GM18526 (cell line): Measurements from ENCODE around the gene GTPBP1.

Experiments used
- POLR2A ChIP-seq: IDR thresholded peaks from 3 replicates; pipeline ENCODE4 v1.6.1; 2011; ENCODE audit not compliant: insufficient read length; ENCODE audit errors: extremely low read depth

Gene GTPBP1

DNA sequence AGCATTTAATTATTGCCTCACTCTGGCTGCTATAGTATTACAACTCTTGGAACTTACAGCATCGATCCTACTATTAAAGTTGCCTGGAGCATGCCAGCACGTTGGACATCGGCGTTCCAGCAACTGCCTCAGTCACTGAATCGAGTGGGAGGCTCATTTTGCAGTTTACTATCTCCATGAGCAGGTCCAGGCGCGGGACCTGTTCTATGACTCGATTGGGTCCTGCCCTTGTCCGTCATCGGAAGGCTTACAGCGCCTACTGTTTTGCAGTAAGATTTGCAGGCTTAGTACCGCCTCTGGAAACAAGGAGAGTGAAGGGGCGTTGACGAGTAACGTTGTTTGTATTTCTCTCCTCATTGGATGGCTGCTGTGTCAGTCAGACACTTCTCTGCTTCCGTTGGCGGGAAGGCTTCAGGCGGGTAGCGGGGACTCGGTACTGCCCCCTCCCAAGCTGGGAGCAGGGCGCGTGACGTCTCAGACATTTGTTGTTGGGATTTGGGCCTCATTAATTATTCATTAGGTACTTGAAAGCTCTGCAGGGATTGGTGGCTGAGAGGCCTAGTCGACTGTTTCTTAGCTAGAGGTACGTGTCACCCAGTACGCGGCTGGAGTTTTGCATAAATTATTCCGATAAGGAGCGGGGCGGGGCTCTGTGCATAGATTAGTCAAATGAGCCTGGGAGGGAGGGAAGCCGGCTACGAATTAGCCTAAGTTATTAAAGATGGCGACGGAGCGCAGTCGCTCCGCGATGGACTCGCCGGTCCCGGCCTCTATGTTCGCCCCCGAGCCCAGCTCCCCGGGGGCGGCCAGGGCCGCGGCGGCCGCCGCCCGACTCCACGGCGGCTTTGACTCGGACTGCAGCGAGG lies at the start of gene GTPBP1:
Gene GTPBP1, plus strand, starts transcription at position 710 of the 866 bp plus-strand sequence. Its CDS starts 12 bp downstream, at position 722.
- peak; percentile 95 for TF ChIP-seq POLR2A

GRCh38 chr22:38656256-38657044 lies 49.3 kb upstream of the GTPBP1 start, which contains the start of the genes CBY1 and FAM227A:
Gene CBY1 (plus strand): TSS chr22:38656638. CDS start chr22:38668055, 11,417 bp downstream.
Gene FAM227A (minus strand): TSS chr22:38656392. CDS start chr22:38650168, 6,224 bp downstream.
- TF ChIP-seq POLR2A: peak; percentile 38

DNA sequence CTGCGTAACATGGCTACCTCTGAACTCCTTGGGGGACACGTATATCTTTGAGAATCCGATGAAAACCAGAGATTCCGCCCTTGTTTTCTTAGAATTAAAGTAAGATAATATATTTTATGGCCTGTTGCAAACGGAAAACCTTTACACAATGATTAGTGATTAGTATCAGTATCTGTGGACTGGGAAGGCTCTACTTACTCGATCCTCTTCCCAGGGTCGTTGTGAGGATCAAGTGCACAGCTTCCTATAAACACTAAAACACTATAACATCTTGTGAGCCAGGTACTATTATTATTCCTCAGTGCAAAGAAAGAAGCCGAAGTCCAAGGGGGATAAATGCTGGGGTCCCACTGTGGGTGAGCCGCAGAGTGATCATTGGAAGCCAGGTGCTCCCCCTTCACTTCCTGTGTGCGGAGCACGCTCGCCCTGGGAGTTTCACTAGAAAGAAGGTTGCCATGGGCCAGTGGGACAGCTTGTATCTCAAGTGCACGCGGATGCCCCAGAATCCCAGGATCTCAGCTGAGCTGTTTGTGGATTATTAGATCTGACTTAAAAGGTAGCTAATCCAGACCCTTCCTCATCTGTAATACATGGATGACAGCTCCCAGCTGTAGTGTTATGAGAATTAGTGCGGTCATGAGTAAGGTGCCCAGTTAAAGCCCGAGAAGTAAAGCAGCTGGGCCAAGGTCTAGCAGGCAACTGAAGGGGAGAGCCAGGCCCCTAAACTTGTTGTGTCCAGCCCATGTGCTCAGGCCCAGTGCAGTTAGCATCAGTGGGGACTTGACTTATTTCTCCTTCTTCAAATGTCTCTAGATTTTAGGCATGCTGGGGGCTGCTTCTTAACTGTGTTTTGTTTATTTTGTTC lies 48.5 kb upstream of the GTPBP1 start:
- TF ChIP-seq POLR2A: no peak

DNA sequence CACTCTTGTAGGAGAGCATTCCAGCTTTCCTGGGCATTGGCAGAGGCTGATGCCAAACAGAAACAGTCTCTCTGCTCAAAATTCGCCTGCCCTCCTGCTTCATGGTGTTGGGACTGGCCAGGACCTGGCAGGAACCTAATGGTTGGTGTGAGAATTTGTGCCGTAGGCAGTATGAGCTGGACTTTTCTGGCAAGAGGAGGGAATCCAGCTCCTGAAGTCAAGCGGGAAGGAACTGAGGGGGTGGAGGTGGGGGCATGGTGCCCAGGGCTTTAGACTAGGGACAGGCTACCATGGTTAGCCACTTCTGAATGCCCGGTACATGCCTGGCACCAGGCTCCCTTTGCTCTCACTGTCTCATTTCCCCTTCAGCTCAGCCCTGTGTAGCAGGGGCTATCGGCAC lies 30.9 kb upstream of the GTPBP1 start:
- no peak for TF ChIP-seq POLR2A

DNA sequence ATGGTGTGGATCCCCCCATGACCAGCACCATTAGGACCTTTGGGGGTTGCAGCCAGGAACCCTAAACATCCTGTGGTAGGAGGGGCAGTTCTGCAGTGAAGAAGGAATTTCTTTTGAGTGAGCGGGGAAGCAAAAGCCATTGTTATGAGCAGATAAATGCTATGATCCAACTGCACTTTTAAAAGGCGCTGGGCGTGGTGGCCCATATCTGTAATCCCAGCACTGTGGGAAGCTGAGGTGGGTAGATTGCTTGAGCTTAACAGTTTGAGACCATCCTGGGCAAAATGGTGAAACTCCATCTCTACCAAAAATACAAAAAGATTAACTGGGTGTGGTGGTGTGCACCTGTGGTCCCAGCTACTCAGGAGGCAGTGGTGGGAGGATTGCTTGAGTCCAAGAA lies 29.9 kb upstream of the GTPBP1 start:
- TF ChIP-seq POLR2A: no peak

GRCh38 chr22:38681582-38682335 lies 24.0 kb upstream of the GTPBP1 start, which contains the start of gene TOMM22:
Gene TOMM22 (plus strand): TSS chr22:38681957. CDS start chr22:38681979, 22 bp downstream.
- TF ChIP-seq POLR2A: peak; percentile 84

- no peak for TF ChIP-seq POLR2A
Measured at GRCh38 chr22:38684895-38685294, 20.8 kb upstream of the GTPBP1 start.

DNA sequence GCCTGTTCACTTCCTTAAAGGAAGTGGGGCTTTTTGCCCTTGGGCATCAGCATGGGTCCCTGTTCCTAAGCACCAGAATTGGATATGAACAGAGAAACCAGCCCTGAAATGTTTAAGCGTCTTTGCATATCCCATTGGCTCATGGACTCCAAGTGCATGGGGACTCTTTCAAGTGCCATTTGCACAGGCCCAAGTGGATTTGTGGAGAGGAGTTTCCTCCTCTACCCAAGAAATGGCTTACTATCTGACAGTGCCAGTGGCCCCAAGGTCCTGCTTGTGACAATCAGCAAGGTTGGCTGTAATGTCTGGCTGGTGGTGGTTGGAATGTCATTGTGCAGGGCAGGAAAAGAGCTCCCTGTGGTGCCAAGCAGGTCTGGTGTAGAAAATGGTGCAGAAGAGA lies 20.0 kb upstream of the GTPBP1 start:
- no peak for TF ChIP-seq POLR2A

DNA sequence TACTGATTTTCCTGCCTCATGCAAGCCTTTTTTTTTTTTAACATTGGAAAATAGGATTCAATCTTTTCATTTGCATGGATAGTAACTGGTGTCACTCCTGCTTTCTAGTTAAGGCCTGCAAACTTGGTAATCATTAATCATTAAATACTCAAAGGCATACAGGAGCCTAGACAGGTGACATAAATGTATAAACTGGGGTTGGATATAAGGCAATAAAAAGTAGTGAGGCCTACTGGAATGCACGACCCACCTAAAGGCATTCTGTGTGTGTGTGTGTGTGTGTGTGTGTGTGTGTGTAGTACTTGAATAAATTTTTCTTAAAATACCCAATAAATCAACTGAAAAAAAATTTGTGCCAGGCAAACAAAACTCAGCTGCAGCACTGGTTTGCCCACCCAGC lies 16.1 kb upstream of the GTPBP1 start:
- TF ChIP-seq POLR2A: no peak

GRCh38 chr22:38694049-38694448 lies 11.7 kb upstream of the GTPBP1 start:
- no peak for TF ChIP-seq POLR2A

DNA sequence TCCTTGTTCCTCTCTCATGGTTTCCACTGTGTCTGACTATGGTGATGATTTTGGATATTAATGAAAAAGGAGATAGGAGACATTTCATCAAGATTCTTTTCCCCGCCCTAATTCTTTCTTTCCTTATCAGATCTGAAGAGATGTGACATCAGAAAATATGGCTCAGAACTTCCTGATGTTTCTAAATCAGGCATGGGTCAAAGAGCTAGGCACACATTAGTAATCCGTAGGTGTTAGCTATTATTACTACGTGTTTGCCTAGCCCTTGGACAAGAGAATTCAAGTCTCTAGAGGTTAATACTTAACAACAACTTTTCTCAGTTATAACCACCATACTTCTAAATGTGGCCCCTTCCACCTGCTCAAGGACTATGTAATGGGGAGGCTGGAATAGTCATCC lies 10.8 kb upstream of the GTPBP1 start:
- TF ChIP-seq POLR2A: no peak

DNA sequence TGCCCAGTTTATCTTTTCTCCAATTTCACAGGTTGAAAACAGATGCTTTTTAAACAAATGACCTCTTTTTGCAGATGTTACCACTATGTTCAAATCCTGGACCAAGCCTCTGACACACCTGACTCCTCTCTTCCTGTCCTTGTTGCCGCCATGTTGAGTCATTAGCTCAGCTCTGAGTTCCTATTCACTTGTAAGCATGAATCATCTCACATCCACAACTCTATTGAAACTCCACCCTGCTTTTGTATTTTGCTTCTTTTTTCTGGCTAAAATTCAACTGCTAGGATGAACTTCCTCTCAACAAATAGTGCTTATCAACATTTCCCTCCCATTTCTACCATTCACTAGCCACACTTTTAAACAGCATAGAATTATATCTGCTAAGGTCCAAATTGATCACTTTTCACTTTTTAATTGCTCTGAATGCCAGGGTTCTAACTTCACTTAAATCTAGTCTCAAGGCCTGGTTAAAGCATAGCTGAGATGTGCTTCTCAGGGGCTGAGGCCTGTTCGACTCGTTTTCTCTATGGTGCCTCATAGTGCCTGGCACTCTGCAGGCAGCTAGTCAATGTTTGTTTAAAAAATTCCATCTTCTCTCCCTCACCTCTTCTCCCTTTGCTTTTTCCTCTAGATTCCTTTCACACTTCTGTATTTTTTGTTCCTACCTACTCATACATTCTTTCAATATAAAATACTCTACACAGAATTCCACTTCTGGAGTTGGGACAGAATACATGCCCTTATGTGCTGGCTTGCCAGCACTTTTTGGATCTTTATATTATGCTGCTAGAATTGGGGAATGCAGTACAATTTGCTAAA lies 8.9 kb upstream of the GTPBP1 start:
- TF ChIP-seq POLR2A: no peak

DNA sequence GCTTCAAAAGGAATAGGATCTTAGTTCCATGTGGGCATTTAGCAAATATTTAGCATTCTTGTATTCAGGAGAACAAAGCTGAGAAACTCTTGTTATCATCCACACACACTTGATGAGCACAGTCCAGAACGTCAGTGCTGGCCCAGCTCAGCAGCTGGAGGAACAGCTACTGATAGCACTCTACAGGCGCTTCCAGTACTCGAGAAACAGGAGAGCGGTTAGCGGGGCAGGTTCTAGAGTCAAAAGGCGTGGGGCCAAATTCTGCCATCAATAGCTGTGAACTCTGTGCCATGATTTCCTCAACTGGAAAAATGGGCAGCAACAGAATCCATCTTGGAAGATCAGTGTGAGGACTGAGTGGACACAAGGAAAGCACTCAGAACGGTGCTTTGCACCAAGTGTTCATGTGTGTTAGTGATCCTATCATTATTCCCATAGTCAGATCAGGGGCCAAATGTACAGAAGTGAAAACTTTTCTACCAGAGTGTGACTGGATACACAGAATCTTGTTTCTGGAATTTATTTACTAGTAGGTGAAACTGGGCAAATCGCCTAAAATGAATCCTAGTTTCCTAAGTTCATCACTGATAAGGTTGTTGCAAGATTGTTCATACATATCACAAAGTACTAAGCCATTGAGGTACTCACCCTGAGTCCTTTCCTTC lies 8.2 kb upstream of the GTPBP1 start:
- TF ChIP-seq POLR2A: no peak
